ENCODE data around the gene INO80E. TPM values are rescaled to one million over a fixed set of nuclear protein-coding genes. Genes with fewer than 3 reads are reported as not detected.

INO80E gene
- total RNA-seq, 1 donor = 14.5 TPM

DNA sequence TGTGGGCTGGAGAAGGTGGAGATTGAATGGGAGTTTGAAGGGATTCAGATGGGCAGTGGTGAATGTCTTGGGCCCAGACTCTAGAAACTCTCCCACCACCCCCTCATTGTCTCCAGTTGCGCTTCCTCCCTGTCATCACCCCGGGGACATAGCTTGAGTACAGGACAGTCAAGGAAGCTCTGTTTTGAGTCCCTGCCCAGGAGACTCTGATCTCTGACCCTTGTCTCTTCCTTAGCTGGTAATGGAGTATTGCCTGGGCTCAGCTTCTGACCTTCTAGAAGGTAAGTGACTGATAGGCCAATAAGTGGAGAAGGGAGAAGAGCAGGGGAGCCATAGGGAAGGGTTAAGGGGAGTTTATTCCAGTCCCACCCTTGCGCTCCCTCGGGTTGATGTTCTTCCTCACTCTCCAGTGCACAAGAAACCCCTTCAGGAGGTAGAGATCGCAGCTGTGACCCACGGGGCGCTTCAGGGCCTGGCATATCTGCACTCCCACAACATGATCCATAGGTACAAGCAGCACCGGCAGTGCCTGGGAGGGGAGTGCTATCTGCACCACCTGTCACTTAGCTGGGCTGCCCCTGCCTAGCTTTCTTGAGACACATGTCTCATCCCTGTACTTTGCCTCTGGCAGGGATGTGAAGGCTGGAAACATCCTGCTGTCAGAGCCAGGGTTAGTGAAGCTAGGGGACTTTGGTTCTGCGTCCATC lies 17.3 kb upstream of the INO80E start:
- Histone ChIP-seq H4K20me1 (ENCODE audit: insufficient read depth, low read length) (peaks cover 64% of the 10 kb centered on the region), H2AFZ (ENCODE audit: low read length) (no peak overlapping the region), H3K4me2 (ENCODE audit: insufficient read depth, low read length) (no peak overlapping the region), H3K27me3 (ENCODE audit: insufficient read depth, low read length) (no peaks in the 10 kb centered on the region), H3K36me3 (ENCODE audit: insufficient read depth, low read length) (peaks cover 66% of the 10 kb centered on the region), H3K79me2 (ENCODE audit: insufficient read depth, low read length) (peaks cover 65% of the 10 kb centered on the region), H3K4me3 (ENCODE audit: insufficient read depth, low read length) (no peak overlapping the region), H3K27ac (ENCODE audit: low read depth, low read length) (no peak overlapping the region), H3K4me1 (ENCODE audit: insufficient read depth, low read length) (peaks cover 26% of the 10 kb centered on the region), H3K9me3 (ENCODE audit: low read depth, low read length) (no peaks in the 10 kb centered on the region)
- no peak for TF ChIP-seq CTCF (IDR thresholded peaks at IDR 0.05; ENCODE audit: extremely low read depth, low read depth, low read length)
- peak; percentile 42 for DNase-seq (ENCODE audit: insufficient read length, low spot score, missing footprints)

GRCh38 chr16:29982560-29983419 lies 13.3 kb upstream of the INO80E start:
- Histone ChIP-seq H3K4me2 (ENCODE audit: insufficient read depth, low read length) (no peak overlapping the region), H3K79me2 (ENCODE audit: insufficient read depth, low read length) (peaks cover 26% of the 10 kb centered on the region), H3K27me3 (ENCODE audit: insufficient read depth, low read length) (no peaks in the 10 kb centered on the region), H3K9me3 (ENCODE audit: low read depth, low read length) (no peaks in the 10 kb centered on the region), H3K27ac (ENCODE audit: low read depth, low read length) (no peak overlapping the region), H3K36me3 (ENCODE audit: insufficient read depth, low read length) (peaks cover 95% of the 10 kb centered on the region), H4K20me1 (ENCODE audit: insufficient read depth, low read length) (peaks cover 29% of the 10 kb centered on the region), H3K4me1 (ENCODE audit: insufficient read depth, low read length) (no peaks in the 10 kb centered on the region), H2AFZ (ENCODE audit: low read length) (no peak overlapping the region), H3K4me3 (ENCODE audit: insufficient read depth, low read length) (no peak overlapping the region)
- no peak for TF ChIP-seq CTCF (IDR thresholded peaks at IDR 0.05; ENCODE audit: extremely low read depth, low read depth, low read length)
- peak; percentile 68 for DNase-seq (ENCODE audit: insufficient read length, low spot score, missing footprints)

GRCh38 chr16:29983420-29984136 lies 12.5 kb upstream of the INO80E start:
- Histone ChIP-seq H3K4me2 (ENCODE audit: insufficient read depth, low read length) (no peak overlapping the region), H3K9me3 (ENCODE audit: low read depth, low read length) (no peaks in the 10 kb centered on the region), H3K27me3 (ENCODE audit: insufficient read depth, low read length) (no peaks in the 10 kb centered on the region), H4K20me1 (ENCODE audit: insufficient read depth, low read length) (peaks cover 24% of the 10 kb centered on the region), H2AFZ (ENCODE audit: low read length) (no peak overlapping the region), H3K36me3 (ENCODE audit: insufficient read depth, low read length) (peaks cover 95% of the 10 kb centered on the region), H3K4me1 (ENCODE audit: insufficient read depth, low read length) (no peaks in the 10 kb centered on the region), H3K27ac (ENCODE audit: low read depth, low read length) (no peak overlapping the region), H3K79me2 (ENCODE audit: insufficient read depth, low read length) (peaks cover 18% of the 10 kb centered on the region), H3K4me3 (ENCODE audit: insufficient read depth, low read length) (no peak overlapping the region)
- no peak for TF ChIP-seq CTCF (IDR thresholded peaks at IDR 0.05; ENCODE audit: extremely low read depth, low read depth, low read length)
- peak; percentile 92 for DNase-seq (ENCODE audit: insufficient read length, low spot score, missing footprints)

All from osteoblast (primary cell).